Esophagus squamous epithelium (tissue), 5 donors: ENCODE measurements around the gene HOXA11. TPM values are rescaled to one million over a fixed set of nuclear protein-coding genes. Genes with fewer than 3 reads are reported as not detected.

ENCODE experiments used
- DNase-seq: peaks from one replicate; lab custom pipeline; 2025; lab: John Stamatoyannopoulos, UW
- H3K27ac ChIP-seq, 4 donors: fragments of 200-600 bp; sonication (generic); one replicate each; pipeline ENCODE4 v1.5.1; 2016 to 2019; ENCODE audit warnings: mild to moderate bottlenecking in 1 of 4
- H3K27me3 ChIP-seq, 4 donors: fragments of 200-600 bp; sonication (generic); 1 replicate in 3 of 4; 2 replicates in 1 of 4; pipeline versions ENCODE4 v1.5.1 to v1.6.0; 2017 to 2021; ENCODE audit warnings: antibody characterized with exemption in 1 of 4
- H3K36me3 ChIP-seq, 3 donors: fragments of 200-600 bp; sonication (generic); one replicate each; pipeline ENCODE4 v1.5.1; 2016 to 2019
- H3K4me1 ChIP-seq, 3 donors: fragments of 200-600 bp; sonication (generic); one replicate each; pipeline ENCODE4 v1.5.1; 2017 to 2019
- H3K4me3 ChIP-seq, 4 donors: fragments of 200-600 bp; sonication (generic); 1 replicate in 3 of 4; 2 replicates in 1 of 4; pipeline ENCODE4 v1.5.1; 2016 to 2019; ENCODE audit warnings: mild to moderate bottlenecking in 2 of 4, moderate library complexity in 1 of 4
- H3K9me3 ChIP-seq, 3 donors: fragments of 200-600 bp; sonication (generic); one replicate each; pipeline ENCODE4 v1.5.1; 2016 to 2019
- CTCF ChIP-seq, 6 experiments: fragments of 450-650 bp in 4 of 6; fragments of 200-600 bp in 2 of 6; sonication (generic) in 2 of 6; IDR thresholded peaks; one replicate each; pipeline ENCODE4 v1.5.1; 2016 to 2019; ENCODE audit warnings: antibody characterized with exemption in 6 of 6, mild to moderate bottlenecking in 4 of 6, moderate library complexity in 4 of 6
- POLR2A ChIP-seq, 4 donors: fragments of 450-650 bp; IDR thresholded peaks; one replicate each; pipeline ENCODE4 v1.6.1; 2017; ENCODE audit warnings: antibody characterized with exemption in 4 of 4, mild to moderate bottlenecking in 4 of 4, moderate library complexity in 3 of 4
- WGBS, 2 donors: methylation state at CpG; one replicate each; pipeline ENCODE4 v1.1.5; 2018; 5-methylcytosine and 5-hydroxymethylcytosine counted together
- intact Hi-C: fragments of 100-400 bp; cut with DNase I; formaldehyde crosslinking; loops from one replicate; pipeline ENCODE4 v1.15.0; 2022
- total RNA-seq, 4 donors: library from RNA; depleted of rRNA; stranded (reverse); fragments of >200 nt; gene quantifications; one replicate each; pipeline ENCODE4 v1.1.0, GENCODE V29; 2016
- donor health status: DM: yes; HTN: yes; CAD: no.

HOXA11 gene
- total RNA-seq, 4 donors from 2014 or later, result not detected

GRCh38 chr7:27143023-27143949 is 41.7 kb downstream of the HOXA11 start, which contains the start of gene HOXA5:
TSS of gene HOXA5 (minus strand) at chr7:27143681. CDS start at chr7:27143607, 74 bp downstream.
- peak within 1 kb of the TSS; percentile 65 to 89 (median 74) for H3K4me3 ChIP-seq
- no peak for DNase-seq
- peaks cover 0 to 88% (median 2%) of the 10 kb centered on the region in 4 donors for H3K27me3 ChIP-seq
- no peaks in the 10 kb centered on the region for H3K9me3 ChIP-seq
- 30 to 42% methylated on average over 17 to 22 of the region's 86 CpGs for WGBS, 2 donors
- intact Hi-C loops, result loop anchor here (5.0 kb wide), 1 partner anchor 286 kb away; no protein-coding TSS in a partner anchor
- H3K36me3 ChIP-seq, result no peaks in the 10 kb centered on the region
- TF ChIP-seq POLR2A (IDR thresholded peaks at IDR 0.05) (peak in 3 of 4 donors; percentile 81 to 89 (median 82)), CTCF (IDR thresholded peaks at IDR 0.05) (peak; percentile 74 to 98 (median 92))
- H3K27ac ChIP-seq, result peak within 1 kb of the TSS; percentile 92 to 97 (median 92)
- H3K4me1 ChIP-seq, result peaks cover 5 to 59% (median 8%) of the 10 kb centered on the region in 3 donors

GRCh38 chr7:27142580-27143022 is 42.4 kb downstream of the HOXA11 start:
- H3K27me3 ChIP-seq, result peaks cover 0 to 81% (median 0%) of the 10 kb centered on the region in 4 donors
- peak overlapping the region; percentile 92 to 97 (median 92) for H3K27ac ChIP-seq
- H3K4me3 ChIP-seq, result peak overlapping the region; percentile 65 to 89 (median 74)
- intact Hi-C loops, result loop anchor here (5.0 kb wide), 1 partner anchor 285 kb away; no protein-coding TSS in a partner anchor
- peaks cover 0 to 52% (median 3%) of the 10 kb centered on the region in 3 donors for H3K4me1 ChIP-seq
- 6 to 33% methylated on average over 13 to 26 of the region's 29 CpGs for whole genome bisulfite sequencing, 2 donors
- H3K36me3 ChIP-seq, result no peaks in the 10 kb centered on the region
- no peaks in the 10 kb centered on the region for H3K9me3 ChIP-seq
- TF ChIP-seq POLR2A (IDR thresholded peaks at IDR 0.05) (no peak), CTCF (IDR thresholded peaks at IDR 0.05) (no peak)
- DNase-seq, result no peak

- WGBS, 2 donors, result 26 to 58% methylated on average over 20 to 21 of the region's 30 CpGs
- intact Hi-C loops, result loop anchor here (5.0 kb wide), 1 partner anchor 285 kb away; no protein-coding TSS in a partner anchor
- H3K9me3 ChIP-seq, result no peaks in the 10 kb centered on the region
- H3K27ac ChIP-seq, result peak overlapping the region; percentile 92 to 97 (median 92)
- H3K4me3 ChIP-seq, result peak overlapping the region; percentile 65 to 89 (median 74)
- peaks cover 0 to 50% (median 0%) of the 10 kb centered on the region in 3 donors for H3K4me1 ChIP-seq
- DNase-seq, result no peak
- TF ChIP-seq CTCF (IDR thresholded peaks at IDR 0.05) (peak in 2 of 6 experiments; percentile 11 to 41), POLR2A (IDR thresholded peaks at IDR 0.05) (no peak)
- H3K27me3 ChIP-seq, result peaks cover 0 to 79% (median 0%) of the 10 kb centered on the region in 4 donors
- no peaks in the 10 kb centered on the region for H3K36me3 ChIP-seq
These were observed 43.0 kb downstream of the HOXA11 start for GRCh38 chr7:27141923-27142579.

- H3K27ac ChIP-seq, result peak overlapping the region; percentile 92 to 97 (median 92)
- no peaks in the 10 kb centered on the region for H3K36me3 ChIP-seq
- no peaks in the 10 kb centered on the region for H3K9me3 ChIP-seq
- peaks cover 0 to 77% (median 0%) of the 10 kb centered on the region in 4 donors for H3K27me3 ChIP-seq
- TF ChIP-seq POLR2A (IDR thresholded peaks at IDR 0.05) (no peak), CTCF (IDR thresholded peaks at IDR 0.05) (no peak)
- intact Hi-C loops, result loop anchor here (5.0 kb wide), 1 partner anchor 284 kb away; no protein-coding TSS in a partner anchor
- DNase-seq, result no peak
- H3K4me1 ChIP-seq, result peaks cover 0 to 56% (median 5%) of the 10 kb centered on the region in 3 donors
- peak overlapping the region; percentile 65 to 89 (median 74) for H3K4me3 ChIP-seq
- 70 to 75% methylated on average over 18 of the region's 18 CpGs for WGBS, 2 donors
These were observed 43.7 kb downstream of the HOXA11 start for GRCh38 chr7:27141137-27141922.
